NCI-H2196 (cell line): ENCODE results near the gene UNC5CL.
"Not testable (repeated sequence)": the region's sequence is repeated elsewhere in the genome, so short reads cannot be mapped to it uniquely, and the experiment has no call there.

ENCODE experiments used
- DNase-seq: peaks from one replicate; lab custom pipeline; 2025; ENCODE audit not compliant: unreplicated experiment; lab: John Stamatoyannopoulos, UW

The UNC5CL gene

GRCh38 chr6:41040101-41040939, 1.3 kb upstream of the UNC5CL start:
- DNase-seq, result peak; percentile 25

GRCh38 chr6:41038205-41038604, 816 bp downstream of the UNC5CL start:
- no peak for DNase-seq

- no peak for DNase-seq
Observed at GRCh38 chr6:41037107-41037900, 1.7 kb downstream of the UNC5CL start.

- no peak for DNase-seq
Observed at GRCh38 chr6:41036601-41037000, 2.4 kb downstream of the UNC5CL start.

- DNase-seq, result no peak
Observed at GRCh38 chr6:41036186-41036585, 2.8 kb downstream of the UNC5CL start.

- no peak for DNase-seq
Observed at GRCh38 chr6:41033776-41034175, 5.2 kb downstream of the UNC5CL start.

- DNase-seq, result no peak
Observed at GRCh38 chr6:41032830-41033229, 6.2 kb downstream of the UNC5CL start.

GRCh38 chr6:41028561-41029412, 10.2 kb downstream of the UNC5CL start:
- DNase-seq, result peak; percentile 12

GRCh38 chr6:41027799-41028560, 11.0 kb downstream of the UNC5CL start:
- DNase-seq, result peak; percentile 60

- no peak for DNase-seq
Observed at GRCh38 chr6:41027241-41027640, 11.8 kb downstream of the UNC5CL start.

- DNase-seq, result no peak
Observed at GRCh38 chr6:41025966-41026530, 13.0 kb downstream of the UNC5CL start.

GRCh38 chr6:41023114-41023513, 15.9 kb downstream of the UNC5CL start:
- no peak for DNase-seq

GRCh38 chr6:41022294-41022693, 16.7 kb downstream of the UNC5CL start:
- peak; percentile 8 for DNase-seq

- peak; percentile 44 for DNase-seq
Observed at GRCh38 chr6:41021832-41022231, 17.2 kb downstream of the UNC5CL start.

- DNase-seq, result no peak
Observed at GRCh38 chr6:41017663-41018062, 21.4 kb downstream of the UNC5CL start.

GRCh38 chr6:41015860-41016259, 23.2 kb downstream of the UNC5CL start:
- not testable (repeated sequence) for DNase-seq

- no peak for DNase-seq
Observed at GRCh38 chr6:41014780-41015179, 24.2 kb downstream of the UNC5CL start.

- no peak for DNase-seq
Observed at GRCh38 chr6:41013466-41014153, 25.4 kb downstream of the UNC5CL start.

GRCh38 chr6:41011673-41012072, 27.3 kb downstream of the UNC5CL start:
- no peak for DNase-seq

GRCh38 chr6:41009669-41010068, 29.4 kb downstream of the UNC5CL start:
- DNase-seq, result no peak
